H1 (cell line): ENCODE measurements around the gene DSG4. TPM values are rescaled to one million over a fixed set of nuclear protein-coding genes. Genes with fewer than 3 reads are reported as not detected.

Experiments
- CTCF ChIA-PET: fragments of 300-600 bp; sonication (Branson Sonifier 250); formaldehyde crosslinking; loops from one replicate; lab custom pipeline; 2021; ENCODE audit not compliant: partially characterized antibody; lab: Charles Lee
- POLR2A ChIA-PET: fragments of 300-600 bp; sonication (Branson Sonifier 250); formaldehyde crosslinking; loops from one replicate; lab custom pipeline; 2021; ENCODE audit warnings: inconsistent platforms; ENCODE audit not compliant: partially characterized antibody; lab: Charles Lee
- DNase-seq, 2 experiments: peaks; one replicate each; pipeline versions ENCODE4 v3.0.0 to v3.0.0-alpha.2; 2010 to 2022; ENCODE audit warnings: low spot score in 2 of 2, low read depth in 1 of 2, mixed read lengths in 1 of 2
- FAIRE-seq: peaks from 2 replicates; lab custom pipeline; 2011; peaks lifted over from hg19 to GRCh38; lab: Jason Lieb, UNC
- H2AFZ ChIP-seq: 2 replicates; pipeline ENCODE4 v1.8.1; 2012; ENCODE audit warnings: low read length, inconsistent platforms
- H2AK5ac ChIP-seq: 2 replicates; pipeline ENCODE4 v1.6.1; 2013; ENCODE audit warnings: low read depth, low read length
- H2BK120ac ChIP-seq: replicated peaks from 2 replicates; pipeline ENCODE3; 2013; ENCODE audit warnings: low read depth, low read length, inconsistent platforms
- H2BK12ac ChIP-seq: 2 replicates; pipeline ENCODE4 v1.6.1; 2013; ENCODE audit warnings: low read depth, low read length
- H2BK15ac ChIP-seq: 2 replicates; pipeline ENCODE4 v1.6.1; 2013; ENCODE audit warnings: low read length
- H2BK20ac ChIP-seq: 2 replicates; pipeline ENCODE4 v1.6.1; 2013; ENCODE audit warnings: low read length
- H2BK5ac ChIP-seq: 2 replicates; pipeline ENCODE4 v1.6.1; 2013; ENCODE audit warnings: low read depth, low read length
- H3K14ac ChIP-seq: 2 replicates; pipeline ENCODE4 v1.6.1; 2013; ENCODE audit warnings: inconsistent platforms; ENCODE audit not compliant: insufficient read length
- H3K18ac ChIP-seq: 2 replicates; pipeline ENCODE4 v1.6.1; 2013; ENCODE audit warnings: low read length; ENCODE audit errors: extremely low read depth
- H3K23ac ChIP-seq: 2 replicates; pipeline ENCODE4 v1.6.1; 2013; ENCODE audit warnings: inconsistent platforms; ENCODE audit not compliant: insufficient read length
- H3K23me2 ChIP-seq: 2 replicates; pipeline ENCODE4 v1.6.1; 2013; ENCODE audit warnings: low read depth, low read length
- H3K27ac ChIP-seq: 2 replicates; pipeline ENCODE4 v1.6.1; 2011; ENCODE audit warnings: low read depth, low read length, inconsistent platforms
- H3K27me3 ChIP-seq, 4 experiments: replicated peaks in 1 of 4; 1 replicate in 1 of 4; 2 replicates in 3 of 4; pipeline versions ENCODE4 v1.6.1 to v1.8.1; 2011 to 2013; ENCODE audit warnings: low read length in 3 of 4, mild to moderate bottlenecking in 3 of 4, inconsistent platforms in 2 of 4, mixed read lengths in 2 of 4, moderate library complexity in 1 of 4; ENCODE audit not compliant: control insufficient read depth in 3 of 4, insufficient read depth in 3 of 4; ENCODE audit errors: extremely low read depth in 1 of 4
- H3K36me3 ChIP-seq, 4 experiments: 2 replicates each; pipeline versions ENCODE4 v1.6.1 to v1.8.1; 2011 to 2013; ENCODE audit warnings: mild to moderate bottlenecking in 4 of 4, low read length in 3 of 4, moderate library complexity in 2 of 4, control low read depth in 1 of 4, inconsistent platforms in 1 of 4; ENCODE audit not compliant: insufficient read depth in 4 of 4, control insufficient read depth in 2 of 4
- H3K4ac ChIP-seq: replicated peaks from 2 replicates; pipeline ENCODE3; 2013; ENCODE audit warnings: low read length, low read depth, mixed read lengths, inconsistent platforms; ENCODE audit not compliant: insufficient read length
- H3K4me1 ChIP-seq, 4 experiments: replicated peaks in 1 of 4; 1 replicate in 1 of 4; 2 replicates in 3 of 4; pipeline versions ENCODE4 v1.6.1 to v1.8.1; 2011 to 2013; ENCODE audit warnings: low read length in 3 of 4, inconsistent platforms in 2 of 4, mixed read lengths in 1 of 4; ENCODE audit not compliant: insufficient read depth in 4 of 4, control insufficient read depth in 3 of 4
- H3K4me2 ChIP-seq, 2 experiments: 2 replicates each; pipeline versions ENCODE4 v1.6.1 to v1.8.1; 2011 to 2013; ENCODE audit warnings: low read depth in 2 of 2, low read length in 2 of 2, control low read depth in 1 of 2, inconsistent platforms in 1 of 2, mild to moderate bottlenecking in 1 of 2; ENCODE audit not compliant: insufficient read depth in 1 of 2
- H3K4me3 ChIP-seq, 4 experiments: fragments of 200-600, 300-600 bp in 1 of 4; sonication (generic), shearing (Covaris generic), sonication (Bioruptor Twin) in 1 of 4; 2 replicates each; pipeline versions ENCODE4 v1.5.1 to v1.8.1; 2011 to 2016; ENCODE audit warnings: low read length in 4 of 4, low read depth in 3 of 4, control low read depth in 2 of 4, inconsistent platforms in 2 of 4, mild to moderate bottlenecking in 2 of 4, mixed read lengths in 1 of 4, moderate library complexity in 1 of 4; ENCODE audit not compliant: insufficient read depth in 2 of 4; ENCODE audit errors: extremely low read depth in 1 of 4
- H3K56ac ChIP-seq: replicated peaks from 2 replicates; pipeline ENCODE3; 2013; ENCODE audit warnings: low read depth, mild to moderate bottlenecking, mixed read lengths, low read length, inconsistent platforms; ENCODE audit not compliant: insufficient read length
- H3K79me1 ChIP-seq: 2 replicates; pipeline ENCODE4 v1.6.1; 2013; ENCODE audit warnings: low read depth, low read length, control low read depth
- H3K79me2 ChIP-seq, 2 experiments: 2 replicates each; pipeline versions ENCODE4 v1.6.1 to v1.8.1; 2012 to 2013; ENCODE audit warnings: low read length in 2 of 2, mild to moderate bottlenecking in 2 of 2, inconsistent platforms in 1 of 2; ENCODE audit not compliant: insufficient read depth in 2 of 2, control insufficient read depth in 1 of 2
- H3K9ac ChIP-seq, 4 experiments: replicated peaks in 1 of 4; 1 replicate in 1 of 4; 2 replicates in 3 of 4; pipeline versions ENCODE4 v1.6.1 to v1.8.1; 2011 to 2013; ENCODE audit warnings: low read depth in 3 of 4, low read length in 3 of 4, control low read depth in 2 of 4, mild to moderate bottlenecking in 2 of 4, moderate library complexity in 2 of 4, inconsistent platforms in 1 of 4; ENCODE audit errors: extremely low read depth in 1 of 4
- H3K9me3 ChIP-seq, 2 experiments: 2 replicates each; pipeline versions ENCODE4 v1.6.1 to v1.8.1; 2012 to 2013; ENCODE audit warnings: mild to moderate bottlenecking in 2 of 2, moderate library complexity in 2 of 2, control low read depth in 1 of 2, inconsistent platforms in 1 of 2, low read depth in 1 of 2, low read length in 1 of 2, mixed read lengths in 1 of 2; ENCODE audit not compliant: insufficient read depth in 2 of 2
- H4K20me1 ChIP-seq, 2 experiments: replicated peaks in 1 of 2; 2 replicates each; pipeline versions ENCODE3 to v1.8.1; 2011 to 2013; ENCODE audit warnings: inconsistent platforms in 2 of 2, low read length in 2 of 2, mild to moderate bottlenecking in 1 of 2; ENCODE audit not compliant: insufficient read depth in 2 of 2, control insufficient read depth in 1 of 2
- H4K5ac ChIP-seq: 2 replicates; pipeline ENCODE4 v1.6.1; 2013; ENCODE audit warnings: low read length, low read depth, mixed read lengths, inconsistent platforms; ENCODE audit not compliant: insufficient read length
- H4K8ac ChIP-seq: 2 replicates; pipeline ENCODE4 v1.8.0; 2013; ENCODE audit warnings: mild to moderate bottlenecking, moderate library complexity, low read length, inconsistent platforms; ENCODE audit not compliant: insufficient read depth; ENCODE audit errors: extremely low read depth
- H4K91ac ChIP-seq: replicated peaks from 2 replicates; pipeline ENCODE3; 2013; ENCODE audit warnings: low read length, mixed read lengths, inconsistent platforms; ENCODE audit not compliant: insufficient read length
- BACH1 ChIP-seq: IDR thresholded peaks from 2 replicates; pipeline ENCODE4 v1.6.1; 2012; ENCODE audit warnings: low read length, improper control_type of control experiment
- BCL11A ChIP-seq, 2 experiments: IDR thresholded peaks; one replicate each; pipeline ENCODE4 v1.6.1; 2011; ENCODE audit warnings: low read depth in 2 of 2, low read length in 2 of 2, mild to moderate bottlenecking in 2 of 2
- CBX8 ChIP-seq: fragments of 300-800, 300-1000 bp; sonication (generic); IDR thresholded peaks from 2 replicates; pipeline ENCODE4 v1.7.1; 2016; ENCODE audit warnings: low read depth, low read length, borderline replicate concordance
- HDAC2 ChIP-seq, 2 experiments: fragments of 300-600 bp in 1 of 2; sonication (generic) in 1 of 2; IDR thresholded peaks; 2 replicates each; pipeline ENCODE4 v1.6.1; 2011 to 2012; ENCODE audit warnings: low read depth in 2 of 2, low read length in 2 of 2, mild to moderate bottlenecking in 2 of 2, moderate library complexity in 2 of 2, borderline replicate concordance in 1 of 2, inconsistent platforms in 1 of 2
- JUN ChIP-seq: IDR thresholded peaks from 2 replicates; pipeline ENCODE4 v1.6.1; 2011; ENCODE audit warnings: low read depth, mild to moderate bottlenecking, improper control_type of control experiment, low read length
- KDM5A ChIP-seq: fragments of 200-600 bp; IDR thresholded peaks from 2 replicates; pipeline ENCODE4 v1.7.1; 2012; ENCODE audit warnings: mild to moderate bottlenecking, low read length, inconsistent platforms, mixed read lengths
- POLR2AphosphoS5 ChIP-seq: IDR thresholded peaks from 2 replicates; pipeline ENCODE4 v1.6.1; 2011; ENCODE audit warnings: low read depth, low read length
- TAF7 ChIP-seq: optimal IDR thresholded peaks from 2 replicates; pipeline ENCODE3; 2011; ENCODE audit warnings: low read depth, mild to moderate bottlenecking, inconsistent platforms, low read length, moderate library complexity, borderline replicate concordance
- YY1 ChIP-seq: IDR thresholded peaks from 2 replicates; pipeline ENCODE4 v1.6.1; 2011; ENCODE audit warnings: low read depth, mild to moderate bottlenecking, low read length
- WGBS, 2 experiments: shearing (Covaris generic) in 1 of 2; methylation state at CpG; one replicate each; pipeline versions ENCODE4 v1.1.6 to v1.1.7; 2013 to 2015; ENCODE audit warnings: low lambda C conversion rate in 2 of 2, mixed read lengths in 2 of 2, inconsistent platforms in 1 of 2, low coverage in 1 of 2, missing lambda C conversion rate in 1 of 2; ENCODE audit not compliant: insufficient replicate concordance in 2 of 2, insufficient coverage in 1 of 2, insufficient read length in 1 of 2; ENCODE audit errors: extremely low coverage in 1 of 2, missing lambda C conversion rate in 1 of 2; 5-methylcytosine and 5-hydroxymethylcytosine counted together
- polyA plus RNA-seq, 7 experiments: library from polyadenylated mRNA; depleted of rRNA in 3 of 7; stranded (reverse) in 5 of 7; unstranded in 2 of 7; fragments of >200 nt in 5 of 7; fragments of 200-250 nt in 2 of 7; gene quantifications; 1 replicate in 5 of 7; 2 replicates in 1 of 7; 4 replicates in 1 of 7; pipeline versions ENCODE4 v1.2.1 to v1.2.3, GENCODE V29; 2011 to 2013; ENCODE audit warnings: missing spikeins in 2 of 7, mixed read lengths in 2 of 7
- total RNA-seq: library from RNA; stranded (reverse); fragmentation: NEBNext Ultra II Directional; extraction: Animal tissue kit (Norgen Biotek cat#: 25700); gene quantifications from 2 replicates; pipeline ENCODE4 v1.2.1, GENCODE V29; 2021
- TF ChIP-seq, protein P1 (sequence below): IDR thresholded peaks from 2 replicates; pipeline ENCODE4 v1.6.1; 2012; ENCODE audit warnings: inconsistent platforms
- TF ChIP-seq, protein P2 (sequence below), 3 experiments: IDR thresholded peaks; 1 replicate in 2 of 3; 2 replicates in 1 of 3; pipeline versions ENCODE4 v1.5.1 to v1.6.1; 2011; ENCODE audit warnings: low read length in 3 of 3, mild to moderate bottlenecking in 3 of 3, inconsistent platforms in 2 of 3, low read depth in 1 of 3, moderate library complexity in 1 of 3; ENCODE audit not compliant: insufficient read depth in 1 of 3; ENCODE audit errors: control extremely low read depth in 1 of 3

DSG4 gene
- total and polyA plus RNA-seq, 2 of the 8 experiments (the other 6 are each of a cell fraction or from before 2014, with no cell fraction given), result not detected

DNA sequence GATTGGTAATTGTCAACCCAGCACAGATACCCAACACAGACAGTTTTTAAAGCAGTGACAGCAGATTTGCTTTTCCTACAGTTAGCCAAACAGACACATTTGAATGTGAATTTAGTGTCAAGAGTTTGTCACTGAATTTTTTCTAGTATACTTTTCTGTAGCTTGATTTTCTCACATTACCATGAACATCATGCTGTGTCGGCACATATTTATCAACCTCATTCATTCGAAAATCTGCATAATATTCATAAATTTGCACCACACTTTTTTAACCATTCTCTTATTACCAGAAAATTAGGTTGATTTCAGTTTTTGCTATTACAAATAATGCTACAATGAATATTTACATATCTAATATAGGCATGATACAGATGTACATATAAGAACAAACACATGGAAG lies 43.9 kb downstream of the DSG4 start:
- H4K20me1 ChIP-seq, result no peaks in the 10 kb centered on the region
- H2BK120ac ChIP-seq, result no peak overlapping the region
- H3K27me3 ChIP-seq, result no peaks in the 10 kb centered on the region
- no peak overlapping the region for H2AFZ ChIP-seq
- H3K27ac ChIP-seq, result no peak overlapping the region
- H2AK5ac ChIP-seq, result no peak overlapping the region
- H3K36me3 ChIP-seq, result no peaks in the 10 kb centered on the region
- H3K79me2 ChIP-seq, result no peaks in the 10 kb centered on the region
- no peak overlapping the region for H4K5ac ChIP-seq
- no peak overlapping the region for H3K4me2 ChIP-seq
- H3K18ac ChIP-seq, result no peak overlapping the region
- H3K23me2 ChIP-seq, result no peaks in the 10 kb centered on the region
- no peak overlapping the region for H2BK15ac ChIP-seq
- no peaks in the 10 kb centered on the region for H3K4me1 ChIP-seq
- no peak overlapping the region for H4K91ac ChIP-seq
- no peak overlapping the region for H2BK20ac ChIP-seq
- no peak overlapping the region for H3K4ac ChIP-seq
- H3K4me3 ChIP-seq, result no peak overlapping the region
- no peaks in the 10 kb centered on the region for H3K79me1 ChIP-seq
- DNase-seq (no peak), FAIRE-seq (no peak)
- H2BK5ac ChIP-seq, result no peak overlapping the region
- H2BK12ac ChIP-seq, result no peak overlapping the region
- H3K9ac ChIP-seq, result no peak overlapping the region
- no peak overlapping the region for H3K14ac ChIP-seq
- no peaks in the 10 kb centered on the region; a peak in 1 of 4 replicates for H3K9me3 ChIP-seq
- no peak overlapping the region for H3K56ac ChIP-seq
- ChIA-PET CTCF (interaction anchor here (0.9 to 1.4 kb wide), 4 partner anchors 9 to 85 kb away, joined by 3 to 4 read pairs (median 3); no protein-coding TSS in a partner anchor), POLR2A (no interaction called here)
- 94% methylated on average over 2 of the region's 2 CpGs; no CpG with 5 or more reads in 1 of the 2 experiments for WGBS, 2 experiments
- no peak overlapping the region for H4K8ac ChIP-seq
- no peak overlapping the region for H3K23ac ChIP-seq
- TF ChIP-seq HDAC2 (IDR thresholded peaks at IDR 0.05; ENCODE audit: borderline replicate concordance in 1 of 2, low read depth in 2 of 2, low read length in 2 of 2) (no peak), POLR2AphosphoS5 (no peak), TAF7 (no peak), YY1 (no peak), BCL11A (IDR thresholded peaks at IDR 0.05; ENCODE audit: low read depth in 2 of 2, low read length in 2 of 2) (no peak), BACH1 (no peak), KDM5A (no peak), CBX8 (no peak), JUN (no peak)
- TF ChIP-seq, protein P1, sequence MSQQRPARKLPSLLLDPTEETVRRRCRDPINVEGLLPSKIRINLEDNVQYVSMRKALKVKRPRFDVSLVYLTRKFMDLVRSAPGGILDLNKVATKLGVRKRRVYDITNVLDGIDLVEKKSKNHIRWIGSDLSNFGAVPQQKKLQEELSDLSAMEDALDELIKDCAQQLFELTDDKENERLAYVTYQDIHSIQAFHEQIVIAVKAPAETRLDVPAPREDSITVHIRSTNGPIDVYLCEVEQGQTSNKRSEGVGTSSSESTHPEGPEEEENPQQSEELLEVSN, result no peak
- TF ChIP-seq, protein P2, sequence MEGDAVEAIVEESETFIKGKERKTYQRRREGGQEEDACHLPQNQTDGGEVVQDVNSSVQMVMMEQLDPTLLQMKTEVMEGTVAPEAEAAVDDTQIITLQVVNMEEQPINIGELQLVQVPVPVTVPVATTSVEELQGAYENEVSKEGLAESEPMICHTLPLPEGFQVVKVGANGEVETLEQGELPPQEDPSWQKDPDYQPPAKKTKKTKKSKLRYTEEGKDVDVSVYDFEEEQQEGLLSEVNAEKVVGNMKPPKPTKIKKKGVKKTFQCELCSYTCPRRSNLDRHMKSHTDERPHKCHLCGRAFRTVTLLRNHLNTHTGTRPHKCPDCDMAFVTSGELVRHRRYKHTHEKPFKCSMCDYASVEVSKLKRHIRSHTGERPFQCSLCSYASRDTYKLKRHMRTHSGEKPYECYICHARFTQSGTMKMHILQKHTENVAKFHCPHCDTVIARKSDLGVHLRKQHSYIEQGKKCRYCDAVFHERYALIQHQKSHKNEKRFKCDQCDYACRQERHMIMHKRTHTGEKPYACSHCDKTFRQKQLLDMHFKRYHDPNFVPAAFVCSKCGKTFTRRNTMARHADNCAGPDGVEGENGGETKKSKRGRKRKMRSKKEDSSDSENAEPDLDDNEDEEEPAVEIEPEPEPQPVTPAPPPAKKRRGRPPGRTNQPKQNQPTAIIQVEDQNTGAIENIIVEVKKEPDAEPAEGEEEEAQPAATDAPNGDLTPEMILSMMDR (IDR thresholded peaks at IDR 0.05; ENCODE audit: control extremely low read depth in 1 of 3, insufficient read depth in 1 of 3, low read depth in 1 of 3, low read length in 3 of 3), result no peak
